Measurements from ENCODE around the gene ZBTB20.

- TF ChIP-seq CTCF (IDR thresholded peaks at IDR 0.05), result no peak
- no peak for TF ChIP-seq POLR2A (IDR thresholded peaks at IDR 0.05)
These were observed 193.8 kb downstream of the ZBTB20 start for GRCh38 chr3:114953215-114953799.

Data from right lobe of liver (tissue), 4 donors.